IMR-90 (cell line): ENCODE measurements around the gene ERBB4. TPM values are rescaled to one million over a fixed set of nuclear protein-coding genes. Genes with fewer than 3 reads are reported as not detected.

Experiments
- ATAC-seq: fragments of 200-7000 bp; cut with Tn5 transposase; 2 replicates; pipeline ENCODE4 v1.9.1; 2020; ENCODE audit warnings: low read depth, mild to moderate bottlenecking, moderate library complexity
- BruUV-seq: library from RNA; stranded (reverse); fragments of 400-500 nt; replicated peaks from 2 replicates; lab custom pipeline; 2021; lab: Mats Ljungman, UMichigan
- CTCF ChIA-PET: fragments of 300-600 bp; formaldehyde crosslinking; extraction: SDS; loops from one replicate; lab custom pipeline; 2021; ENCODE audit warnings: antibody characterized with exemption; lab: Yijun Ruan, JAX
- POLR2A ChIA-PET: fragments of 300-600 bp; sonication (Branson Sonifier 250); formaldehyde crosslinking; loops from one replicate; lab custom pipeline; 2022; ENCODE audit warnings: antibody characterized with exemption; ENCODE audit not compliant: unreplicated experiment; lab: Charles Lee
- DNase-seq: peaks from one replicate; pipeline ENCODE4 v3.0.0; 2013
- H2AFZ ChIP-seq: replicated peaks from 2 replicates; pipeline ENCODE3; 2013; ENCODE audit warnings: low read length, mild to moderate bottlenecking; ENCODE audit not compliant: poor library complexity
- H2AK5ac ChIP-seq: 2 replicates; pipeline ENCODE4 v1.6.1; 2013; ENCODE audit warnings: low read depth, low read length, inconsistent platforms
- H2AK9ac ChIP-seq: replicated peaks from 2 replicates; pipeline ENCODE3; 2013; ENCODE audit warnings: mild to moderate bottlenecking, low read depth, low read length, moderate library complexity; ENCODE audit not compliant: poor library complexity
- H2BK120ac ChIP-seq: 2 replicates; pipeline ENCODE4 v1.6.1; 2013; ENCODE audit warnings: low read depth, low read length, inconsistent platforms
- H2BK15ac ChIP-seq: 3 replicates; pipeline ENCODE4 v1.6.1; 2013; ENCODE audit warnings: low read depth, low read length, inconsistent platforms
- H2BK20ac ChIP-seq: 2 replicates; pipeline ENCODE4 v1.6.1; 2013; ENCODE audit warnings: low read depth, mild to moderate bottlenecking, inconsistent platforms, low read length, moderate library complexity
- H2BK5ac ChIP-seq: 2 replicates; pipeline ENCODE4 v1.6.1; 2013; ENCODE audit warnings: mild to moderate bottlenecking, low read depth, low read length, inconsistent platforms; ENCODE audit not compliant: poor library complexity, severe bottlenecking
- H3K14ac ChIP-seq: replicated peaks from 2 replicates; pipeline ENCODE4 v1.6.1; 2013; ENCODE audit warnings: low read depth, low read length, inconsistent platforms
- H3K18ac ChIP-seq: 2 replicates; pipeline ENCODE4 v1.6.1; 2013; ENCODE audit warnings: low read depth, low read length, control low read depth
- H3K23ac ChIP-seq: 2 replicates; pipeline ENCODE4 v1.6.1; 2013; ENCODE audit warnings: low read depth, low read length, inconsistent platforms
- H3K27ac ChIP-seq: 2 replicates; pipeline ENCODE4 v1.5.1; 2013; ENCODE audit warnings: mild to moderate bottlenecking, control low read depth, low read length; ENCODE audit not compliant: insufficient read depth
- H3K27me3 ChIP-seq: 2 replicates; pipeline ENCODE4 v1.6.1; 2013; ENCODE audit warnings: low read length; ENCODE audit not compliant: control insufficient read depth, insufficient read depth
- H3K36me3 ChIP-seq: 2 replicates; pipeline ENCODE4 v1.6.1; 2013; ENCODE audit warnings: low read length, mixed read lengths; ENCODE audit not compliant: control insufficient read depth, insufficient read depth
- H3K4ac ChIP-seq: 2 replicates; pipeline ENCODE4 v1.6.1; 2013; ENCODE audit warnings: low read depth, low read length, inconsistent platforms
- H3K4me1 ChIP-seq: 2 replicates; pipeline ENCODE4 v1.6.1; 2013; ENCODE audit warnings: low read length, mixed read lengths; ENCODE audit not compliant: control insufficient read depth, insufficient read depth
- H3K4me2 ChIP-seq: 2 replicates; pipeline ENCODE4 v1.6.1; 2013; ENCODE audit warnings: low read depth, mild to moderate bottlenecking, control low read depth, low read length, moderate library complexity
- H3K4me3 ChIP-seq: 2 replicates; pipeline ENCODE4 v1.5.1; 2013; ENCODE audit warnings: low read depth, mild to moderate bottlenecking, control low read depth, low read length, moderate library complexity; ENCODE audit not compliant: insufficient read depth
- H3K56ac ChIP-seq: 2 replicates; pipeline ENCODE4 v1.6.1; 2013; ENCODE audit warnings: low read length, inconsistent platforms; ENCODE audit not compliant: insufficient read depth; ENCODE audit errors: extremely low read depth
- H3K79me1 ChIP-seq, 2 experiments: 2 replicates each; pipeline ENCODE4 v1.6.1; 2013; ENCODE audit warnings: low read length in 2 of 2, inconsistent platforms in 1 of 2, low read depth in 1 of 2
- H3K9ac ChIP-seq: 2 replicates; pipeline ENCODE4 v1.6.1; 2013; ENCODE audit warnings: low read depth, low read length, control low read depth
- H3K9me1 ChIP-seq: 2 replicates; pipeline ENCODE4 v1.6.1; 2013; ENCODE audit warnings: low read length, inconsistent platforms; ENCODE audit not compliant: insufficient read depth
- H3K9me3 ChIP-seq: 2 replicates; pipeline ENCODE4 v1.6.1; 2013; ENCODE audit warnings: low read length; ENCODE audit not compliant: control insufficient read depth, insufficient read depth
- H4K20me1 ChIP-seq: 2 replicates; pipeline ENCODE4 v1.6.1; 2013; ENCODE audit warnings: low read length, inconsistent platforms; ENCODE audit not compliant: insufficient read depth
- H4K5ac ChIP-seq: 2 replicates; pipeline ENCODE4 v1.6.1; 2013; ENCODE audit warnings: mild to moderate bottlenecking, low read depth, low read length, control low read depth
- H4K8ac ChIP-seq, 2 experiments: 2 replicates each; pipeline ENCODE4 v1.6.1; 2013; ENCODE audit warnings: low read depth in 2 of 2, low read length in 2 of 2, control low read depth in 1 of 2, inconsistent platforms in 1 of 2
- H4K91ac ChIP-seq: 2 replicates; pipeline ENCODE4 v1.6.1; 2013; ENCODE audit warnings: low read depth, low read length, inconsistent platforms; ENCODE audit not compliant: insufficient read depth
- BHLHE40 ChIP-seq: fragments of 150-350 bp; IDR thresholded peaks from 2 replicates; pipeline ENCODE4 v1.6.1; 2016; ENCODE audit warnings: mild to moderate bottlenecking, low read depth, low read length
- CEBPB ChIP-seq: IDR thresholded peaks from 2 replicates; pipeline ENCODE4 v1.6.1; 2012; ENCODE audit warnings: low read depth, low read length, improper control_type of control experiment
- CHD1 ChIP-seq: IDR thresholded peaks from 2 replicates; pipeline ENCODE4 v1.6.1; 2012; ENCODE audit warnings: low read depth, low read length, improper control_type of control experiment
- CTCF ChIP-seq: conservative IDR thresholded peaks from 2 replicates; pipeline ENCODE4 v1.5.1; 2012; ENCODE audit warnings: mild to moderate bottlenecking, low read depth, low read length, improper control_type of control experiment
- ELK1 ChIP-seq: fragments of 150-350 bp; IDR thresholded peaks from 2 replicates; pipeline ENCODE4 v1.6.1; 2016; ENCODE audit warnings: low read depth, mild to moderate bottlenecking, low read length, moderate library complexity, borderline replicate concordance
- FOS ChIP-seq: fragments of 150-350 bp; IDR thresholded peaks from 2 replicates; pipeline ENCODE4 v1.6.1; 2016; ENCODE audit warnings: low read depth, low read length
- MAFK ChIP-seq: IDR thresholded peaks from 2 replicates; pipeline ENCODE4 v1.6.1; 2012; ENCODE audit warnings: low read depth, low read length, improper control_type of control experiment
- MAZ ChIP-seq: IDR thresholded peaks from 2 replicates; pipeline ENCODE4 v1.6.1; 2012; ENCODE audit warnings: low read depth, mild to moderate bottlenecking, low read length, improper control_type of control experiment, moderate library complexity, borderline replicate concordance
- MXI1 ChIP-seq: IDR thresholded peaks from 2 replicates; pipeline ENCODE4 v1.6.1; 2012; ENCODE audit warnings: low read depth, mild to moderate bottlenecking, low read length, moderate library complexity, borderline replicate concordance
- NFE2L2 ChIP-seq: fragments of 150-350 bp; IDR thresholded peaks from 2 replicates; pipeline ENCODE4 v1.6.1; 2016; ENCODE audit warnings: low read depth, mild to moderate bottlenecking, low read length
- POLR2A ChIP-seq: IDR thresholded peaks from 2 replicates; pipeline ENCODE4 v1.6.1; 2012; ENCODE audit warnings: mild to moderate bottlenecking, low read depth, low read length
- RAD21 ChIP-seq: IDR thresholded peaks from 2 replicates; pipeline ENCODE4 v1.6.1; 2012; ENCODE audit warnings: low read length, improper control_type of control experiment
- RCOR1 ChIP-seq: IDR thresholded peaks from 2 replicates; pipeline ENCODE4 v1.6.1; 2012; ENCODE audit warnings: mild to moderate bottlenecking, low read length, improper control_type of control experiment; ENCODE audit not compliant: insufficient replicate concordance
- RFX5 ChIP-seq: IDR thresholded peaks from 2 replicates; pipeline ENCODE4 v1.8.0; 2012; ENCODE audit warnings: low read depth, mild to moderate bottlenecking, low read length, moderate library complexity
- SMC3 ChIP-seq: fragments of 150-350 bp; IDR thresholded peaks from 2 replicates; pipeline ENCODE4 v1.6.1; 2016; ENCODE audit warnings: low read depth, mild to moderate bottlenecking, antibody characterized with exemption, low read length, moderate library complexity
- USF2 ChIP-seq: fragments of 150-350 bp; IDR thresholded peaks from 2 replicates; pipeline ENCODE4 v1.6.1; 2017; ENCODE audit warnings: mild to moderate bottlenecking, antibody characterized with exemption, low read length, low read depth
- WGBS, 2 experiments: methylation state at CpG; one replicate each; pipeline versions ENCODE4 v1.1.5 to v1.1.7; 2013; ENCODE audit warnings: missing lambda C conversion rate in 2 of 2; ENCODE audit not compliant: insufficient read length in 1 of 2; ENCODE audit errors: extremely low coverage in 2 of 2; 5-methylcytosine and 5-hydroxymethylcytosine counted together
- dilution Hi-C: fragments of 300-500 bp; cut with HindIII; formaldehyde crosslinking; loops from one replicate; pipeline ENCODE4 v1.14.3; 2018; ENCODE audit warnings: low sequenced_read_pairs; ENCODE audit not compliant: unreplicated experiment
- in situ Hi-C: fragments of 300-500 bp; cut with MboI; formaldehyde crosslinking; loops from 3 replicates; pipeline ENCODE4 v1.14.3; 2019; ENCODE audit warnings: low sequenced_read_pairs, inconsistent platforms, mixed read lengths
- intact Hi-C: fragments of 100-400 bp; cut with micrococcal nuclease; formaldehyde crosslinking; loops from 2 replicates; pipeline ENCODE4 v1.10.0; 2022
- polyA plus RNA-seq, 3 experiments: library from polyadenylated mRNA; depleted of rRNA; stranded (reverse); fragments of >200 nt; gene quantifications; 2 replicates each; pipeline ENCODE4 v1.2.3, GENCODE V29; 2012; ENCODE audit warnings: low replicate concordance in 1 of 3
- total RNA-seq: library from RNA; depleted of rRNA; stranded (reverse); fragments of >200 nt; gene quantifications from 2 replicates; pipeline ENCODE4 v1.2.3, GENCODE V29; 2012

ERBB4 gene
- total and polyA plus RNA-seq, 2 of the 4 experiments (the other 2 are of a cell fraction) = not detected

- WGBS, 2 experiments = no CpG with 5 or more reads among the region's 1 CpG
Observed at GRCh38 chr2:211455216-211455841, 1083.3 kb downstream of the ERBB4 start.

More at GRCh38 chr2:211455216-211455841, 1083.3 kb downstream of the ERBB4 start:
- Histone ChIP-seq H3K4me1 (no peaks in the 10 kb centered on the region), H3K4me2 (no peak overlapping the region), H3K9me3 (peaks cover 2% of the 10 kb centered on the region; the same call in 1 of the 2 replicates), H3K4me3 (no peak overlapping the region), H3K18ac (no peak overlapping the region), H3K9me1 (no peaks in the 10 kb centered on the region), H4K5ac (no peak overlapping the region), H2AK5ac (no peak overlapping the region), H2AK9ac (no peak overlapping the region), H3K27ac (no peak overlapping the region), H3K4ac (no peak overlapping the region), H3K23ac (no peak overlapping the region), H3K9ac (no peak overlapping the region), H3K79me1 (no peaks in the 10 kb centered on the region), H2BK120ac (no peak overlapping the region), H4K20me1 (no peaks in the 10 kb centered on the region), H2BK5ac (no peak overlapping the region), H3K27me3 (no peaks in the 10 kb centered on the region), H3K36me3 (no peaks in the 10 kb centered on the region), H4K91ac (no peak overlapping the region), H2BK20ac (no peak overlapping the region), H2BK15ac (no peak overlapping the region), H3K14ac (no peak overlapping the region), H3K56ac (no peak overlapping the region), H2AFZ (no peak overlapping the region), H4K8ac (no peak overlapping the region)
- CTCF ChIA-PET = interaction anchor here (0.6 to 1.9 kb wide), 4 partner anchors 11 to 1112 kb away, joined by 3 to 8 read pairs (median 4); no protein-coding TSS in a partner anchor
- BruUV-seq = no TSS peak
- dilution Hi-C loops (no loop called here), in situ Hi-C loops (no loop called here), intact Hi-C loops (loop anchor here (1.0 kb wide), 2 partner anchors 1093 to 1112 kb away; no protein-coding TSS in a partner anchor)
- TF ChIP-seq MAFK (no peak), BHLHE40 (no peak), RAD21 (peak; percentile 36; the same call in 1 of the 2 replicates), FOS (no peak), RCOR1 (no peak), CHD1 (no peak), NFE2L2 (no peak), ELK1 (no peak), POLR2A (no peak), SMC3 (peak; percentile 54), CEBPB (no peak), MAZ (no peak), RFX5 (no peak), USF2 (no peak), CTCF (peak; percentile 72), MXI1 (no peak)
- DNase-seq (peak; percentile 22), ATAC-seq (peak; percentile 75; the same call in 1 of the 2 replicates)
- POLR2A ChIA-PET = no interaction called here
